HepG2 (cell line): ENCODE results near the gene ZKSCAN2. TPM values are rescaled to one million over a fixed set of nuclear protein-coding genes. Genes with fewer than 3 reads are reported as not detected.

Experiments used
- BHLHE40 ChIP-seq: IDR thresholded peaks from 2 replicates; pipeline ENCODE4 v1.6.1; 2011; ENCODE audit warnings: low read length, improper control_type of control experiment
- CCDC6 ChIP-seq: sonication (generic); formaldehyde crosslinking; IDR thresholded peaks from 2 replicates; pipeline ENCODE4 v1.8.1; 2022; ENCODE audit warnings: mild to moderate bottlenecking, missing genetic modification reagents, moderate library complexity
- HES4 ChIP-seq: sonication (generic); formaldehyde crosslinking; IDR thresholded peaks from 2 replicates; pipeline ENCODE4 v1.9.0; 2021; ENCODE audit warnings: mild to moderate bottlenecking, missing genetic modification reagents, borderline replicate concordance
- KLF12 ChIP-seq: sonication (generic); formaldehyde crosslinking; IDR thresholded peaks from 2 replicates; pipeline ENCODE4 v1.4.0; 2020; ENCODE audit warnings: missing genetic modification reagents, borderline replicate concordance
- MTA3 ChIP-seq: sonication (generic); formaldehyde crosslinking; IDR thresholded peaks from 2 replicates; pipeline ENCODE4 v1.4.0; 2020; ENCODE audit warnings: missing genetic modification reagents
- NBN ChIP-seq: fragments of 450-650 bp; conservative IDR thresholded peaks from 2 replicates; pipeline ENCODE4 v1.6.1; 2017
- RFX1 ChIP-seq: fragments of 450-650 bp; IDR thresholded peaks from 2 replicates; pipeline ENCODE4 v1.6.1; 2017
- SMC3 ChIP-seq: IDR thresholded peaks from 2 replicates; pipeline ENCODE4 v1.6.1; 2011; ENCODE audit warnings: low read length, improper control_type of control experiment
- SP5 ChIP-seq: IDR thresholded peaks from 2 replicates; pipeline ENCODE4 v1.6.1; 2016; ENCODE audit warnings: low read depth, borderline replicate concordance
- ZMYM4 ChIP-seq: sonication (generic); formaldehyde crosslinking; IDR thresholded peaks from 2 replicates; pipeline ENCODE4 v1.8.1; 2023; ENCODE audit warnings: mild to moderate bottlenecking, missing genetic modification reagents
- ZNF10 ChIP-seq: sonication (generic); formaldehyde crosslinking; IDR thresholded peaks from 2 replicates; pipeline ENCODE4 v1.4.0; 2020; ENCODE audit warnings: mild to moderate bottlenecking, low read depth, missing genetic modification reagents, borderline replicate concordance
- ZNF224 ChIP-seq: sonication (generic); formaldehyde crosslinking; IDR thresholded peaks from 2 replicates; pipeline ENCODE4 v1.5.0; 2020; ENCODE audit warnings: mild to moderate bottlenecking, missing genetic modification reagents
- ZNF460 ChIP-seq: sonication (generic); formaldehyde crosslinking; IDR thresholded peaks from 2 replicates; pipeline ENCODE4 v1.5.1; 2020; ENCODE audit warnings: missing genetic modification reagents, mild to moderate bottlenecking, borderline replicate concordance
- ZNF468 ChIP-seq: sonication (generic); formaldehyde crosslinking; IDR thresholded peaks from 2 replicates; pipeline ENCODE4 v1.8.0; 2022; ENCODE audit warnings: mild to moderate bottlenecking, moderate library complexity, missing genetic modification reagents
- polyA plus RNA-seq, 8 experiments: library from polyadenylated mRNA; depleted of rRNA in 3 of 8; stranded (reverse) in 7 of 8; unstranded in 1 of 8; fragments of >200 nt; fragmentation: Illumina TruSeq in 4 of 8; extraction: Trizol in 4 of 8; gene quantifications; 2 replicates each; pipeline versions ENCODE4 v1.2.1 to v1.2.3, GENCODE V29; 2011 to 2016; ENCODE audit warnings: low read depth in 4 of 8, missing spikeins in 1 of 8, mixed read lengths in 1 of 8; ENCODE audit not compliant: insufficient read depth in 1 of 8
- total RNA-seq, 5 experiments: library from RNA; depleted of rRNA; stranded (reverse); fragments of >200 nt; fragmentation: Illumina TruSeq; extraction: Trizol; gene quantifications; 2 replicates each; pipeline ENCODE4 v1.2.3, GENCODE V29; 2016; ENCODE audit warnings: low read depth in 1 of 5
- TF ChIP-seq, protein P1 (sequence below): sonication (generic); formaldehyde crosslinking; conservative IDR thresholded peaks from 2 replicates; pipeline ENCODE4 v1.8.1; 2023; ENCODE audit warnings: missing genetic modification reagents
- TF ChIP-seq, protein P2 (sequence below): IDR thresholded peaks from 2 replicates; pipeline ENCODE4 v1.6.1; 2016; ENCODE audit warnings: mild to moderate bottlenecking
- TF ChIP-seq, protein P3 (sequence below): sonication (generic); formaldehyde crosslinking; IDR thresholded peaks from 2 replicates; pipeline ENCODE4 v1.5.1; 2020; ENCODE audit warnings: missing genetic modification reagents, mild to moderate bottlenecking, borderline replicate concordance
- TF ChIP-seq, protein P4 (sequence below): sonication (generic); formaldehyde crosslinking; IDR thresholded peaks from 2 replicates; pipeline ENCODE4 v1.4.0; 2020; ENCODE audit warnings: missing genetic modification reagents
- TF ChIP-seq, protein P5 (sequence below): sonication (generic); formaldehyde crosslinking; IDR thresholded peaks from 2 replicates; pipeline ENCODE4 v1.4.0; 2020; ENCODE audit warnings: mild to moderate bottlenecking, missing genetic modification reagents
- TF ChIP-seq, protein P6 (sequence below): IDR thresholded peaks from 2 replicates; pipeline ENCODE4 v1.6.1; 2018; ENCODE audit warnings: missing genetic modification reagents

The ZKSCAN2 gene
- total and polyA plus RNA-seq, 2 of the 13 experiments (the other 11 are each of a cell fraction or from before 2014, with no cell fraction given) = 4.2 to 11.1 TPM

DNA sequence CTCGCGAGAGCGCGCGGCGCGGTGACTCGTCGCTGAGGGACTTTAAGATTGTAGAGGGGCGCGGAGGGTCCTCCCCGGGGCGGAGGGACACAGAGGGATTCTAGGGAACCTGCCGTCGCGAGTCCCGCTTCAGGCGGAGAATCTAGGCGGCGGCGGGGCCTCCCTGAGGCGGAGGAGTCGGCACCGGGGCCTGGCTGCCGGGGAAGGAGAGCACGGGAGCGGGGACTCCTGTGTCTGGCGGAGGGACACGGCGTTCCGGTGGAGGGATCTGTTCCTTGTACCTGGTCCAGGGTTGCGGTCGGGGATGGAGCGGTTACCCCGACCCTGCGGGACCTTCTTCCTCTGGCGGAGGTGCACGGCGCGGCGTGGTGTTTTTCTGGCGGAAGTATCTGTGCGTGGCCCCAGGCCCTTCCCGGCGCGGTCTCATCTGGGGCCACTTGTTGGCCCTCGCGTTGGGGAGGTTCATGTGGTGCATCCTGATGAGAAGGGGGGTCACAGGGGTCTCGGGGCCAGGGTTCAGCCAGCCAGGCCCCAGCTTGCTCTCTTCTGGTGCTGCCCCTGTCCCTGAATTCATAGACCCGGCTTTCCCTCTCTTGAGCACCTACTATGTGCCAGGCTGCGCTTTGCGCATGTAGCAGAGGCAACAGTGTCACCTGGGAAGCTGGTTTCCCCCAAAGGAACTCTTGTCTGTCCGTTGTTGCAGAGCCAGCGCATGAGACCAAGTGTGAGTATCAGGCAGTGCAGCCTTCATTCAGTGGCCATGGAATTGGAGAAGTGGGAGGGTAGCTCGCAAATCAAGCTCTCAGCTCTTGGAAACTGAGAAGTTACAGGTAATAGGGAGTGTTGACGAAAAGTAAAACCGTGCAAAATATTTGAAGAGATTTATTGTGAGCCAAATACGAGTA, 563 bp upstream of the ZKSCAN2 start (continued):
- TF ChIP-seq, protein P1, sequence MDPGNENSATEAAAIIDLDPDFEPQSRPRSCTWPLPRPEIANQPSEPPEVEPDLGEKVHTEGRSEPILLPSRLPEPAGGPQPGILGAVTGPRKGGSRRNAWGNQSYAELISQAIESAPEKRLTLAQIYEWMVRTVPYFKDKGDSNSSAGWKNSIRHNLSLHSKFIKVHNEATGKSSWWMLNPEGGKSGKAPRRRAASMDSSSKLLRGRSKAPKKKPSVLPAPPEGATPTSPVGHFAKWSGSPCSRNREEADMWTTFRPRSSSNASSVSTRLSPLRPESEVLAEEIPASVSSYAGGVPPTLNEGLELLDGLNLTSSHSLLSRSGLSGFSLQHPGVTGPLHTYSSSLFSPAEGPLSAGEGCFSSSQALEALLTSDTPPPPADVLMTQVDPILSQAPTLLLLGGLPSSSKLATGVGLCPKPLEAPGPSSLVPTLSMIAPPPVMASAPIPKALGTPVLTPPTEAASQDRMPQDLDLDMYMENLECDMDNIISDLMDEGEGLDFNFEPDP (CRISPR knock-in tag) = no peak
- TF ChIP-seq, protein P2, sequence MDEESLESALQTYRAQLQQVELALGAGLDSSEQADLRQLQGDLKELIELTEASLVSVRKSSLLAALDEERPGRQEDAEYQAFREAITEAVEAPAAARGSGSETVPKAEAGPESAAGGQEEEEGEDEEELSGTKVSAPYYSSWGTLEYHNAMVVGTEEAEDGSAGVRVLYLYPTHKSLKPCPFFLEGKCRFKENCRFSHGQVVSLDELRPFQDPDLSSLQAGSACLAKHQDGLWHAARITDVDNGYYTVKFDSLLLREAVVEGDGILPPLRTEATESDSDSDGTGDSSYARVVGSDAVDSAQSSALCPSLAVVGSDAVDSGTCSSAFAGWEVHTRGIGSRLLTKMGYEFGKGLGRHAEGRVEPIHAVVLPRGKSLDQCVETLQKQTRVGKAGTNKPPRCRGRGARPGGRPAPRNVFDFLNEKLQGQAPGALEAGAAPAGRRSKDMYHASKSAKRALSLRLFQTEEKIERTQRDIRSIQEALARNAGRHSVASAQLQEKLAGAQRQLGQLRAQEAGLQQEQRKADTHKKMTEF (CRISPR knock-in tag) = peak; percentile 99
- peak; percentile 76; the same call in 1 of the 2 replicates for TF ChIP-seq ZNF460 (CRISPR knock-in tag)
- peak; percentile 52; the same call in 1 of the 2 replicates for TF ChIP-seq HES4 (CRISPR knock-in tag)
- no peak for TF ChIP-seq RFX1
- no peak for TF ChIP-seq ZNF10 (CRISPR knock-in tag)
- TF ChIP-seq NBN = no peak
- TF ChIP-seq, protein P3, sequence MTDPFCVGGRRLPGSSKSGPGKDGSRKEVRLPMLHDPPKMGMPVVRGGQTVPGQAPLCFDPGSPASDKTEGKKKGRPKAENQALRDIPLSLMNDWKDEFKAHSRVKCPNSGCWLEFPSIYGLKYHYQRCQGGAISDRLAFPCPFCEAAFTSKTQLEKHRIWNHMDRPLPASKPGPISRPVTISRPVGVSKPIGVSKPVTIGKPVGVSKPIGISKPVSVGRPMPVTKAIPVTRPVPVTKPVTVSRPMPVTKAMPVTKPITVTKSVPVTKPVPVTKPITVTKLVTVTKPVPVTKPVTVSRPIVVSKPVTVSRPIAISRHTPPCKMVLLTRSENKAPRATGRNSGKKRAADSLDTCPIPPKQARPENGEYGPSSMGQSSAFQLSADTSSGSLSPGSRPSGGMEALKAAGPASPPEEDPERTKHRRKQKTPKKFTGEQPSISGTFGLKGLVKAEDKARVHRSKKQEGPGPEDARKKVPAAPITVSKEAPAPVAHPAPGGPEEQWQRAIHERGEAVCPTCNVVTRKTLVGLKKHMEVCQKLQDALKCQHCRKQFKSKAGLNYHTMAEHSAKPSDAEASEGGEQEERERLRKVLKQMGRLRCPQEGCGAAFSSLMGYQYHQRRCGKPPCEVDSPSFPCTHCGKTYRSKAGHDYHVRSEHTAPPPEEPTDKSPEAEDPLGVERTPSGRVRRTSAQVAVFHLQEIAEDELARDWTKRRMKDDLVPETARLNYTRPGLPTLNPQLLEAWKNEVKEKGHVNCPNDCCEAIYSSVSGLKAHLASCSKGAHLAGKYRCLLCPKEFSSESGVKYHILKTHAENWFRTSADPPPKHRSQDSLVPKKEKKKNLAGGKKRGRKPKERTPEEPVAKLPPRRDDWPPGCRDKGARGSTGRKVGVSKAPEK = peak; percentile 32; the same call in 1 of the 2 replicates
- TF ChIP-seq MTA3 = no peak
- peak; percentile 83; the same call in 1 of the 2 replicates for TF ChIP-seq ZNF224 (CRISPR knock-in tag)
- TF ChIP-seq ZMYM4 (CRISPR knock-in tag) = peak; percentile 95
- TF ChIP-seq BHLHE40 = peak; percentile 59; the same call in 1 of the 2 replicates
- TF ChIP-seq SP5 = no peak; the same call in 1 of the 2 replicates
- TF ChIP-seq SMC3 = no peak
- TF ChIP-seq, protein P4, sequence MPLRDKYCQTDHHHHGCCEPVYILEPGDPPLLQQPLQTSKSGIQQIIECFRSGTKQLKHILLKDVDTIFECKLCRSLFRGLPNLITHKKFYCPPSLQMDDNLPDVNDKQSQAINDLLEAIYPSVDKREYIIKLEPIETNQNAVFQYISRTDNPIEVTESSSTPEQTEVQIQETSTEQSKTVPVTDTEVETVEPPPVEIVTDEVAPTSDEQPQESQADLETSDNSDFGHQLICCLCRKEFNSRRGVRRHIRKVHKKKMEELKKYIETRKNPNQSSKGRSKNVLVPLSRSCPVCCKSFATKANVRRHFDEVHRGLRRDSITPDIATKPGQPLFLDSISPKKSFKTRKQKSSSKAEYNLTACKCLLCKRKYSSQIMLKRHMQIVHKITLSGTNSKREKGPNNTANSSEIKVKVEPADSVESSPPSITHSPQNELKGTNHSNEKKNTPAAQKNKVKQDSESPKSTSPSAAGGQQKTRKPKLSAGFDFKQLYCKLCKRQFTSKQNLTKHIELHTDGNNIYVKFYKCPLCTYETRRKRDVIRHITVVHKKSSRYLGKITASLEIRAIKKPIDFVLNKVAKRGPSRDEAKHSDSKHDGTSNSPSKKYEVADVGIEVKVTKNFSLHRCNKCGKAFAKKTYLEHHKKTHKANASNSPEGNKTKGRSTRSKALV (CRISPR knock-in tag) = no peak; the same call in 1 of the 2 replicates
- TF ChIP-seq, protein P5, sequence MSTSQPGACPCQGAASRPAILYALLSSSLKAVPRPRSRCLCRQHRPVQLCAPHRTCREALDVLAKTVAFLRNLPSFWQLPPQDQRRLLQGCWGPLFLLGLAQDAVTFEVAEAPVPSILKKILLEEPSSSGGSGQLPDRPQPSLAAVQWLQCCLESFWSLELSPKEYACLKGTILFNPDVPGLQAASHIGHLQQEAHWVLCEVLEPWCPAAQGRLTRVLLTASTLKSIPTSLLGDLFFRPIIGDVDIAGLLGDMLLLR (CRISPR knock-in tag) = peak; percentile 88
- TF ChIP-seq CCDC6 = no peak; the same call in 1 of the 2 replicates
- no peak for TF ChIP-seq KLF12 (CRISPR knock-in tag)
- TF ChIP-seq, protein P6, sequence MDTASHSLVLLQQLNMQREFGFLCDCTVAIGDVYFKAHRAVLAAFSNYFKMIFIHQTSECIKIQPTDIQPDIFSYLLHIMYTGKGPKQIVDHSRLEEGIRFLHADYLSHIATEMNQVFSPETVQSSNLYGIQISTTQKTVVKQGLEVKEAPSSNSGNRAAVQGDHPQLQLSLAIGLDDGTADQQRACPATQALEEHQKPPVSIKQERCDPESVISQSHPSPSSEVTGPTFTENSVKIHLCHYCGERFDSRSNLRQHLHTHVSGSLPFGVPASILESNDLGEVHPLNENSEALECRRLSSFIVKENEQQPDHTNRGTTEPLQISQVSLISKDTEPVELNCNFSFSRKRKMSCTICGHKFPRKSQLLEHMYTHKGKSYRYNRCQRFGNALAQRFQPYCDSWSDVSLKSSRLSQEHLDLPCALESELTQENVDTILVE = peak; percentile 99
- TF ChIP-seq ZNF468 (CRISPR knock-in tag) = 0 out of 2 replicates have a peak, but pooled peaks have one; percentile 9
